ENCODE results near the gene IPO5. TPM values are rescaled to one million over a fixed set of nuclear protein-coding genes. Genes with fewer than 3 reads are reported as not detected.

IPO5 gene
- total and polyA plus RNA-seq, 12 donors, result 20.1 to 87.2 (median 74.0) TPM

DNA sequence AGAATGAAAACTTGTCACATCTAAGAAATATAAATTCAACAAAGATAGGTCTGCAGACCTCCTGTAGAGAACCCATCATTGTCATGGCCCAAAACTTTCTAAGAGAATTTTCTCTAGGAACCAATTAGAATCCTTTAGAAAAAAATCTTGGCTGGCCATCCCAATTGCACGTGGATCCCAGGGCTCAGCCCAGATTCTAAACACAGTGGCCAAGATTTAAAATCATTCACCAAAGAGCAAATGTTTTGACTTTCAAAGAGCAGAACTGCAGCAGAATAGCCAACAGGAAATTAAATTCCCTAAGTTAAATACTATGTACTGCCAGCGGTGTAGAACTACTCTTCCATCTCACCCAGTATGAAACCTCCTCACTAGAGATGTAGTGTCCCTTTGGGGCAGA lies 21.3 kb downstream of the IPO5 start:
- H3K9me3 ChIP-seq (replicated peaks in 1 of 3), result no peaks in the 10 kb centered on the region
- intact Hi-C loops (cut with DNase I), result no loop called here
- WGBS, 4 donors, result 42 to 61% (median 54%) methylated on average over 2 of the region's 2 CpGs
- no peak for DNase-seq
- H3K27ac ChIP-seq, result no peak overlapping the region
- H3K36me3 ChIP-seq (replicated peaks in 1 of 2), result no peaks in the 10 kb centered on the region
- peaks cover 16 to 32% of the 10 kb centered on the region in 2 donors for H3K4me1 ChIP-seq (replicated peaks in 1 of 2)
- TF ChIP-seq POLR2A (IDR thresholded peaks at IDR 0.05), result no peak
- TF ChIP-seq, protein P1, sequence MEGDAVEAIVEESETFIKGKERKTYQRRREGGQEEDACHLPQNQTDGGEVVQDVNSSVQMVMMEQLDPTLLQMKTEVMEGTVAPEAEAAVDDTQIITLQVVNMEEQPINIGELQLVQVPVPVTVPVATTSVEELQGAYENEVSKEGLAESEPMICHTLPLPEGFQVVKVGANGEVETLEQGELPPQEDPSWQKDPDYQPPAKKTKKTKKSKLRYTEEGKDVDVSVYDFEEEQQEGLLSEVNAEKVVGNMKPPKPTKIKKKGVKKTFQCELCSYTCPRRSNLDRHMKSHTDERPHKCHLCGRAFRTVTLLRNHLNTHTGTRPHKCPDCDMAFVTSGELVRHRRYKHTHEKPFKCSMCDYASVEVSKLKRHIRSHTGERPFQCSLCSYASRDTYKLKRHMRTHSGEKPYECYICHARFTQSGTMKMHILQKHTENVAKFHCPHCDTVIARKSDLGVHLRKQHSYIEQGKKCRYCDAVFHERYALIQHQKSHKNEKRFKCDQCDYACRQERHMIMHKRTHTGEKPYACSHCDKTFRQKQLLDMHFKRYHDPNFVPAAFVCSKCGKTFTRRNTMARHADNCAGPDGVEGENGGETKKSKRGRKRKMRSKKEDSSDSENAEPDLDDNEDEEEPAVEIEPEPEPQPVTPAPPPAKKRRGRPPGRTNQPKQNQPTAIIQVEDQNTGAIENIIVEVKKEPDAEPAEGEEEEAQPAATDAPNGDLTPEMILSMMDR (IDR thresholded peaks at IDR 0.05), result no peak
- H3K4me3 ChIP-seq, result no peak overlapping the region
- no peaks in the 10 kb centered on the region for H3K27me3 ChIP-seq

- 12 to 22% (median 18%) methylated on average over 17 to 20 of the region's 20 CpGs for WGBS, 4 donors
- intact Hi-C loops (cut with DNase I), result no loop called here
- H3K9me3 ChIP-seq (replicated peaks in 1 of 3), result no peaks in the 10 kb centered on the region
- peak overlapping the region; percentile 46 to 97 (median 87) for H3K27ac ChIP-seq
- no peaks in the 10 kb centered on the region for H3K27me3 ChIP-seq
- TF ChIP-seq, protein P1 (IDR thresholded peaks at IDR 0.05), result no peak
- TF ChIP-seq POLR2A (IDR thresholded peaks at IDR 0.05), result no peak
- H3K4me1 ChIP-seq (replicated peaks in 1 of 2), result peaks cover 16 to 32% of the 10 kb centered on the region in 2 donors
- H3K4me3 ChIP-seq, result peak overlapping the region in 3 of 4 donors; percentile 71 to 82 (median 72)
- no peaks in the 10 kb centered on the region for H3K36me3 ChIP-seq (replicated peaks in 1 of 2)
- peak in 1 of 7 donors; percentile 20 for DNase-seq
These were observed 21.9 kb downstream of the IPO5 start for GRCh38 chr13:97975280-97975847.

- H3K27ac ChIP-seq, result peak overlapping the region; percentile 46 to 97 (median 87)
- H3K4me3 ChIP-seq, result peak overlapping the region; percentile 49 to 82 (median 72)
- DNase-seq, result peak; percentile 85 to 94 (median 88)
- H3K36me3 ChIP-seq (replicated peaks in 1 of 2), result no peaks in the 10 kb centered on the region
- no peaks in the 10 kb centered on the region for H3K27me3 ChIP-seq
- WGBS, 4 donors, result 0 to 1% (median 0%) methylated on average over 9 to 84 of the region's 84 CpGs
- intact Hi-C loops (cut with DNase I), result no loop called here
- peaks cover 16 to 32% of the 10 kb centered on the region in 2 donors for H3K4me1 ChIP-seq (replicated peaks in 1 of 2)
- TF ChIP-seq POLR2A (IDR thresholded peaks at IDR 0.05), result peak; percentile 85 to 86
- TF ChIP-seq, protein P1 (IDR thresholded peaks at IDR 0.05), result peak in 1 of 6 experiments; percentile 31
- no peaks in the 10 kb centered on the region for H3K9me3 ChIP-seq (replicated peaks in 1 of 3)
These were observed 22.6 kb downstream of the IPO5 start for GRCh38 chr13:97975848-97976609.

Measured in adrenal gland (tissue), 12 donors.